8988T (cell line): Measurements from ENCODE around the gene ZNF580.
A peak's percentile ranks its signal among the peaks of the same experiment; 100 is the strongest.

ENCODE experiments used
- DNase-seq: peaks from one replicate; pipeline ENCODE4 v3.0.0; 2011

Gene ZNF580

DNA sequence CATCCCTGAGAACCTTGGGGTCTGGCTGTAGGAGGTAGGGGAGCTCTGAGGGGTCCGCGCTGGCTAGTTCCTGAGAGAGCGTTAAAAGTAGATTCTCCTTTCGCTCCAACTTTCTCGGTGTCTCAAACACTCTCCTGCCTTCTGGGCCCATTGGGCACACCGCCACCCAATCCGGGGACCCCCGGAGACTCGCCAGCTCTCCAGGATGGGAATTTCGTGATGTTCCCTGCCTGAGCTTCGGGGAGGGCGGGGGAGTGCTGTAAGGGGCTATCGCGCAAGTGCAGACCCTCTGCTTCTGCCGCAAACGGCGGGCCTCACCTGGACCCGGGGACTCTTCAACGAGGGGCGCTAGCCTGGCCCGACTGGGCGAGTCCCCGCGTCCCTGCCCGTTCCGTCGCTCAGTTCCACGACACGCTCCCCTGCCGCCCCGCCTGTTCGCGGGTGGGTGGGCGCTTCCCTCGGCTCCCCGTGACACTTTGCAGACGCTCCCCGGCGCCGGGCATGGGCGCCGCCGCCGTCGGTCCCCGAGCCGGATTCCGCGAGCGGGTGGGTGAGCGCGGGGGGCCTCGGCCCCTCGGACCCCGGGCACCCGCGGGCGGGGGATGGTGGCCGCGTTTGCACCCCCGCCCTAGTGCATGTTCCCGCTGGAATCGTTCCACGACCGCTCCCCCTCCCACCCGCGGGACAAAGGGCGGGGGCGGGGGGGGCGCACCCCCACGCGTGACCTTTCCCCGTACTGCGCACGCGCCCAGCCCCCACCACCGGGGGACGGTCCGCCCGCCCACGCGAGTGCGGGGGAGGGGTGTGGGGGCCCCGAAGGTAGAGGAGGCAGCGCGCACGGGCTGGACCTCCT, 7.2 kb downstream of the ZNF580 start, which contains the start of gene CCDC106:
Gene CCDC106 (plus strand): TSS at position 481 of the 853 bp plus-strand sequence. CDS start 835 bp downstream, outside the sequence.
- no peak for DNase-seq

- DNase-seq = no peak
These were observed 7.9 kb downstream of the ZNF580 start for GRCh38 chr19:55648585-55649267.

DNA sequence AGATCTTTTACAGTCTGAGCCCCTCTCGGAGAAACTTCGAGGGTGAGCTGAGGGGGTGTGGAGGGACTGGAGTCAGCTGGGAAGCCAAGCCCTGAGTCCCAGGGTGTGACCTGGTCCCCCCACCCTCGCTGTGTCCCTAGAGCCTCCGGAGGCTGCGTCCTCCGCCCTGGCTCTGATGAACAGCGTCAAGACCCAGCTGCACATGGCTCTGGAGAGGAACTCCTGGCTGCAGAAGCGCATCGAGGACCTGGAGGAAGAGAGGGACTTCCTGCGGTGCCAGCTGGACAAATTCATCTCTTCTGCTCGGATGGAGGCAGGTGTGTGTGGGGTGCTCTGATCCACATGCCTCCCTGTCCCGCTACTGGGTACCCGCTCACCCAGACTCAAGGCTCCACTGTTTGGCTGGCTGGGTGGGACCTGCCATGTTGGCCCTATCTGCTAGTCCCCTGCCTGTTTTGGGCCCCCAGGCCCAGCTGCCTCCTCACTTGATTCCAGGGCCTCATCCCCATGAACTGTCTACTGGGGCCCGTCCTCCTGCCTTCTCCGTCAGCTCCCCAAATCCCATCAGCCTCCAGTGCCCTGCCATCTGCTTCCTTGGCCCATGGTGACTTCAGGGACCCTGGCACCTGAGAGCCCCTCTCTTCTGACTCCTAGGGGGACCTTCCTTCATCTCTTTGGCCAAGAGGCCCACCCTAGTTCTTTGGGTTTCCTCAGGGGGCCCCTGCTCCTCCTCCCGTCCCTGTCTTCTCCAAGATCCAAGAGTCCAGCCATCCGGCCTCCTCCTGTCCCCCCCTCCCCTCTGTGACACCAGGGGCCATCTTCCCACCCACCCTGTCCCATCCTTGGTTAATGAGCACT, 8.7 kb downstream of the ZNF580 start:
- no peak for DNase-seq

DNA sequence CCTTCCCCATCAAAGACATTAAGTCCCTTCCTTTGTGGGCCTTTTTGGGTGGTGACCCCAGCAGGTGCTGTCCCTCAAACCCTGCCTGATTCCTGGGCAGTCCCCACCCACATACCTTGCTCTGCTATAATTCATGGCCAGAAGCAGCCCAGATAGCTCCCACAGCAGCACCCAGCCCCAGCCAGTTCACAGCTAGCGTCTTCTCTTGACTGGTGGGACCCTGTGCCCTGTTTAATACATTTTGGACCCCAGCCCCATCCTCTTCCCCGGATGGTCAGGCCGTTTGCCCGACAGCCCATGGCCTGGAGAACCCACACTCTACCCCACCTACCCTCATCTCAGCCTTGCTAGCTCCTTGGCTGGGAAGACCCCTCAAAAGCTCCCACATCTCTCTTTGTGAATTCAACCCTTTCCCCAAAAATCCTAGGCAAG, 9.3 kb downstream of the ZNF580 start:
- DNase-seq = no peak

GRCh38 chr19:55650602-55651230, 9.9 kb downstream of the ZNF580 start:
- no peak for DNase-seq

GRCh38 chr19:55651236-55651635, 10.4 kb downstream of the ZNF580 start:
- DNase-seq = no peak

- DNase-seq = no peak
These were observed 11.7 kb downstream of the ZNF580 start for GRCh38 chr19:55652311-55653128.

DNA sequence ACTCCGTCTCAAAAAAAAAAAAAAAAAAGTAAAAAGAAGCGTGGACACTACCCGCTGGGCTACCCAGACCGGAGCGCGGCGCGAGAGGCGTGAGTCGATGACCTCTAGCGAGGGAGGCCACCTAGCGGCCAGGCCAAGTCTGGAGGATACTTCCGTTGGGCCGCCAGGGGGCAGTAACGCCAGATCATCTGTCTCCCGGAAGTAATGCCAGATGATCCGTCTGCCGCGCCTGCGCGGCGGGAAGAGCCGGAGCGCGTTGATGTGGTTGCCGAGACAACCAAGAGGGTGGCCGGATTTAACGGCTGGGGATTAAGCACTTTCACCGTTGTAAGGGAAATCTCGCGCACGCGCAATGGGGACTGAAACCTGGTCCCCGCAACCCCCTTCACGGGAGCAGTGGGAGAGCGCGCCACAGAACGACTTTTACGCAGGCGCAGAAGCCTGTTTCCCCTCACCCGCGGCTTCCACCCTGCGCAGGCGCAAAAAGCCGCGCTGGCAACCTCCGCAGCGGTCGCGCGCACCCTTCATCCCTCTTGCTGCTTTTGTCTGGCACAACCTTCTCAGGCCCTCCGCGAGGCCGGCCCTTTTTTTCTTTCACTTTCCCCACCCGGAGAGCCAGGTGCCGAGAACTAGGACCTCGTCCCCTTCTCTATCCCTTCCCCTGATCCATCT, 13.0 kb downstream of the ZNF580 start:
- DNase-seq = peak; percentile 88

DNA sequence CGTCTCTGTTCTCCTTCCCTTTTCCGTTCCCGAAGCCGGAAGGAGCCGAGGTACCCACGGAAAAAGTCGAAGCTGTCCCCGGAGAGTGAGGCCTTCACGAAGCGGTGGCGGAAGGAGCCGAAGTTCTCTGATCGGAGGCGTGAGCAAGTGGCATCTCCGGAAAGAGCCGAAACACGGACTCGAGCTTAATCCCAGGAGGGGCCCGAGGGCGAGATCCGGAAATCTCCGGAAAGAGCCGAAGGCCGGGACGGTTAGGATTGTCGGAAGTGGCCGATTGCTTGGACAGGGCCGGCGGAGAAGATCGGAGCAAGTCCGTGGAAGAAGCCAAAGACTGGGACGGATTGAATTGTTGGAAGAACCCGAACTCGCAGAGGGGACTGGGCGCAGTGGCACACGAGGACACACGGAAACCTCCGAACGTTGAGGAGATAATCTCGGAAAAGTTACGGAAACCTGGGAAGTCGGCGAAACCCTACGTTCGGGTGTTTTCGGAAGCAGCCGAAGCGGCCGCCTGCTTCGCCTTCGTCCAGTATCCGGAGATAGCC, 13.6 kb downstream of the ZNF580 start:
- no peak for DNase-seq

- DNase-seq = peak; percentile 83
These were observed 14.3 kb downstream of the ZNF580 start, which contains the start of gene U2AF2 for GRCh38 chr19:55654868-55655647. TSS of gene U2AF2 (plus strand) at chr19:55655035. CDS start at chr19:55655105, 70 bp downstream.

DNA sequence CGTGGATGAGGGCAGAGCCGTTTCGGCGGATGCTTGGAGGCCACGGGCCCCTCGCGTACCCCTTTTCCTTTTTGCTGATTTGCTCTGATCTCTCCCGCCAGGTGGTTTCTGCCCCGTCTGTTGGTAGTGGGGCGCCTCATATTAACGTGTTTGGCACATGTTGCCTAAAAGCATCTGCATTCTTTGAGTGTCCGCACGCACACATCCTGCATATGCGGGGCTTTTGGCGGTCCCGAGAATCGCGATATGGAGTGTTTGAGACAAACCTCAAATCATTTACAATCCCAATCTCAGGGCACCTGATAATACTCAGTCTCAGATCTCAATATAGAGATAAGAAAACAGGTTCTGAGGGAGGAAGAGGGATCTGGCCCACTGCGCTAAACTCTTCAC, 14.8 kb downstream of the ZNF580 start:
- no peak for DNase-seq

DNA sequence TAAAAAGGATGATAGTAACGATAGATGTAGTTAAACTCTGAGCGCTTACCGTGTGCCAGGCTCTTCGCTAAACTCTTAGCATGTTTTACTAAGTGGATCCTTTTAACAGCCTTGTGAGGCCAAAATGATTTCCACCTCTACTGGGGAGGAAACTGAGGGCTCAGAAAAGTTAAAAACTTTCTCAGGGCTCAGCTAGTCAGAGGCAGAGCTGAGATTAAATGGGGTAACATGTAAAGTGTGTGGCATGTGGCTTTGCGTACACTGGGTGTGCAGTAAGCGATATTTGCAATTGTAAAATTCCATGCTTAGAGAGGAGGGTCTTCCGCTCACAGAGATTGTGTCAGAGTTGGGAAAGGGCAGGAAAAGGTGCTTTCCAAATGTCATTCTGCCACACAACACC, 15.8 kb downstream of the ZNF580 start:
- no peak for DNase-seq

DNA sequence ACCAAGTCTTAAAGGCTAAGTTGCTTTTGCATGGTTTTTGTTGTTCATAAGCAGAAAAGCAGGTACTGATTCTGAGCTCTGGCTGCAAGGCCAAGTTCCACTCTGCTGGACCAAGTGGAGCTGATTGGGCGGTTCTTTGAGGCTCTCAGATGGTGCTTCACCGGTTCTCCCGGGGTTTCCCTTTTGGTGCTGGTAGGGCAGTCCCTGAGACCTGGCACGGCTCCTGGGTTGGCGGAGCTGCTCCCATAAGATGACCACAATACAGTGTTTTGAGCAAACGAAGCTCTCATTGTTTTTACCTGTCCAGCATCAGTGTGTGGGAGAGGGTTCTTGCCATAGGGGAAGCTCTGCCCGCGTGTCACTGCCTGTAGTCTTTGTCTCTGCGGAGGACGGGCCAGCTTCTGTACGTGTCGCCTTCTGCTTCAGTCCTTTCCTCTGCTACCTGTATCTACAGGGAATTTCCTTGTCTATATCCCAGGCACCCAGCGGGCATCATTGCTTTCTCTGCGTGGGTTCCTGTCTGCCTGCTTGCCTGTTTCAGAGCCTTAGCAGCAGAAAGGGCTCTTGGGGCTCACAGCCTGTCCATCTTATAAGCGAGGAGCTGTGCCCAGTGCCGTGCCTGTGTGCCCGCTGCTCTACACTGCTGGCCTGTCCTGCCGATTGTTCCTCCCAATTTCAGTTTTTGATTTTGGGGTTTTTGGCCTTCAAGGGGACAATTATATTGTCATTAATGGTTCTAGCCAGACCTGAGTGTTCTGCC, 16.4 kb downstream of the ZNF580 start:
- no peak for DNase-seq

DNA sequence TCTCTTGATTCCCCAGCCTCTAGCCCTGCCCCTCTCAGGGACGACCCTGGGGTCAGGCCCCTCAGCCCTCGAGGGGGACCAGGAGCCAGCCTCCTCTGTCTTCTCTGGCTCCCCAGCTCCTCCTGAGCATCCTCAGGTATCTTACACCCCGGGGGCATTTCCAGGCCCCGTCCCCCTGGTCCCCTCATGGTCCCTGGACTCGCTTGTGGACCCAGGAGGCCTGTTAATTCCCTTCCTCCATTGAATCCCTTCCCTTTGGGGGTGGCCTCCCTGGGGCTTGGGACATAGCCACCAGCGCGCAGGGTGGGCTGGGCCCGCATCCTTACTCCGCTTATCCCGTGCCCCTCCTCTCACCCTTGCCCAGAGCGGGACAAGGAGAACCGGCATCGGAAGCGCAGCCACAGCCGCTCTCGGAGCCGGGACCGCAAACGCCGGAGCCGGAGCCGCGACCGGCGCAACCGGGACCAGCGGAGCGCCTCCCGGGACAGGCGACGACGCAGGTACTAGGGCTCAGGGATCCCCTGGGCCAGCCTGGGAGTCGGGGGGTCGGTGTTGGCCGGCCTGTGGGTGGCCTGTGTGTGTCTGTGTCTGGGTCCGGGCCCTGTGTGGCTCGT, 18.2 kb downstream of the ZNF580 start:
- no peak for DNase-seq

GRCh38 chr19:55659822-55660221, 19.0 kb downstream of the ZNF580 start:
- DNase-seq = no peak

- no peak for DNase-seq
These were observed 19.6 kb downstream of the ZNF580 start for GRCh38 chr19:55660404-55660803.

DNA sequence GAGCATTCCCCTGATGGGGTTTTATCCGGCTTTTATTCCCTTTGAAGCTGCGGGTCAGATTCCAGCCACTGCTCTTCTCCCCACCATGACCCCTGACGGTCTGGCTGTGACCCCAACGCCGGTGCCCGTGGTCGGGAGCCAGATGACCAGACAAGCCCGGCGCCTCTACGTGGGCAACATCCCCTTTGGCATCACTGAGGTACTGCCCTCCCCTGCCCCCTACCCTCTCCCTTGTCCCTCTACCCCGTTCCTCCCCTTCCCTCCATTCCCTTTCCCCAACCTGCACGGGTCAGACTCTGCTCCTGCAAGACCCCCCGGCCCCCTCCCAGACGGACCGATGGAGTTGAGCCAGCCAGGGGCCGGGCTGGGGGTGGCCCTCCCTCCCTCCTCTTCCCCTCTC, 20.2 kb downstream of the ZNF580 start:
- no peak for DNase-seq

DNA sequence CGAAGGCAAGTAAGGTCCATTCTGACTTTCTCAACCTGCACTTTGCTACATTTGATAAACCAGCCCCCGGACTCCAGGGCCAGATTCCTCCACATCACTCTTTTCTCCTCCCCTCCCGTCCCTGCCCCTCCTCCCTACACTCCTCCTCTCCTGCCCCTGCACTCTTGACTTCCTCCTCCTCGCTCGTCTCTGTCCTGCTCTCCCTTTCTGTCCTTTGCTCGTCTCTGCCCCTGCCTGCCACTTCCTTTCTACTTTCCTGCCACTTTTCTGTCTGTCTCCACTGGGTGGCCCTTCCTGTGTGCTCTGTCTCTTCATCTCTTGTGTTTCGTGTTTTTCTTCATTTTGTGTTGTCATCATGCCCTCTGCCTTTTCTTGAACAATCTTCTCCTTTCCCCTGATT, 21.0 kb downstream of the ZNF580 start:
- no peak for DNase-seq
